Smooth muscle cell (in vitro differentiated cells): Measurements from ENCODE around the gene ITCH. TPM values are rescaled to one million over a fixed set of nuclear protein-coding genes. Genes with fewer than 3 reads are reported as not detected.
"Not testable (repeated sequence)": the region's sequence is repeated elsewhere in the genome, so short reads cannot be mapped to it uniquely, and the experiment has no call there.

Experiments
- DNase-seq: peaks from one replicate; lab custom pipeline; 2025; ENCODE audit not compliant: unreplicated experiment; lab: John Stamatoyannopoulos, UW
- H2AFZ ChIP-seq: fragments of 200-600 bp; sonication (generic); 2 replicates; pipeline ENCODE4 v1.6.0; 2016; ENCODE audit warnings: antibody characterized with exemption, low read depth, mild to moderate bottlenecking
- H3F3A ChIP-seq: fragments of 200-600 bp; sonication (generic); 2 replicates; pipeline ENCODE4 v1.6.0; 2017; ENCODE audit warnings: antibody characterized with exemption, low read depth
- H3K27ac ChIP-seq: fragments of 200-600 bp; sonication (generic); 2 replicates; pipeline ENCODE4 v1.5.1; 2016; ENCODE audit warnings: low read depth, mild to moderate bottlenecking
- H3K27me3 ChIP-seq: fragments of 200-600 bp; sonication (generic); 2 replicates; pipeline ENCODE4 v1.6.1; 2016; ENCODE audit warnings: low read depth, mild to moderate bottlenecking
- H3K36me3 ChIP-seq: fragments of 200-600 bp; sonication (generic); 2 replicates; pipeline ENCODE4 v1.5.1; 2016; ENCODE audit warnings: low read depth
- H3K4me1 ChIP-seq: fragments of 200-600 bp; sonication (generic); 2 replicates; pipeline ENCODE4 v1.5.1; 2016; ENCODE audit warnings: low read depth
- H3K4me2 ChIP-seq: fragments of 200-600 bp; sonication (generic); 2 replicates; pipeline ENCODE4 v1.6.0; 2016; ENCODE audit warnings: mild to moderate bottlenecking
- H3K4me3 ChIP-seq: fragments of 200-600 bp; sonication (generic); 2 replicates; pipeline ENCODE4 v1.5.1; 2016; ENCODE audit warnings: mild to moderate bottlenecking
- H3K79me2 ChIP-seq: fragments of 200-600 bp; sonication (generic); 2 replicates; pipeline ENCODE4 v1.6.0; 2016; ENCODE audit warnings: low read depth, mild to moderate bottlenecking
- H3K9ac ChIP-seq: fragments of 200-600 bp; sonication (generic); 2 replicates; pipeline ENCODE4 v1.6.0; 2016; ENCODE audit warnings: low read depth
- H3K9me3 ChIP-seq: fragments of 200-600 bp; sonication (generic); replicated peaks from 2 replicates; pipeline ENCODE4 v1.5.1; 2016; ENCODE audit warnings: low read depth
- H4K20me1 ChIP-seq: fragments of 200-600 bp; sonication (generic); 2 replicates; pipeline ENCODE4 v1.6.0; 2016; ENCODE audit warnings: low read depth
- WGBS: methylation state at CpG from one replicate; pipeline ENCODE4 v1.1.7; 2016; ENCODE audit warnings: low lambda C conversion rate; 5-methylcytosine and 5-hydroxymethylcytosine counted together
- polyA plus RNA-seq: library from polyadenylated mRNA; unstranded; fragments of >200 nt; fragmentation: Nextera tagmentation; extraction: Ambion mirVana; gene quantifications from 2 replicates; pipeline ENCODE4 v1.2.1, GENCODE V29; 2016
- total RNA-seq: library from RNA; depleted of rRNA; stranded (reverse); fragments of >200 nt; gene quantifications from 2 replicates; pipeline ENCODE4 v1.2.3, GENCODE V29; 2014
- TF ChIP-seq, protein P1 (sequence below): fragments of 200-600 bp; sonication (generic); IDR thresholded peaks from 2 replicates; pipeline ENCODE4 v1.5.1; 2017; ENCODE audit warnings: borderline replicate concordance, mild to moderate bottlenecking, antibody characterized with exemption; ENCODE audit not compliant: insufficient read depth, poor library complexity, severe bottlenecking

The ITCH gene
- total and polyA plus RNA-seq, 2 experiments from 2014 or later, result 21.9 to 96.7 TPM

DNA sequence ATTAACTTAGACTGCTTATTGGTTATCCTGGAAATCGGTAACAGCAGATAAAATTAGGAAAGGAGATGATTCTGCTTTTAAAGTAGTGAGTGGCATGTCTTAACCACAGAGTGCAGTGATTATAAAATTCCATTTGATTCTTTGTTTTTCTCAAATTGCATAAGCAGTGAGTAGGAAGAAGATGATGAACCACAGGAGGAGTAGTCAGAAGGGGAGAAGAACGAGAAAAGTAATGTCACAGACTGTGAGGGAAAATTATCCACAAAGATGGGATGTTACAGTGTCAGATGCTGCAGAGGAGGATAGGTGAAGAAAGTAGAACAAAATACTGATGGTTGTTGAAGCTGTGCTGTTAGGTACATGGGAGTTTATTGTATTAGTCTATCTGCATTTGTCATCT is 63.0 kb downstream of the ITCH start:
- Histone ChIP-seq H3K27ac (no peak overlapping the region), H4K20me1 (peaks cover 94% of the 10 kb centered on the region), H2AFZ (no peak overlapping the region), H3F3A (no peaks in the 10 kb centered on the region), H3K4me1 (no peaks in the 10 kb centered on the region), H3K27me3 (no peaks in the 10 kb centered on the region), H3K36me3 (peaks cover 6% of the 10 kb centered on the region), H3K4me3 (no peak overlapping the region), H3K9ac (no peak overlapping the region), H3K4me2 (no peak overlapping the region), H3K79me2 (peaks cover 63% of the 10 kb centered on the region), H3K9me3 (no peaks in the 10 kb centered on the region)
- TF ChIP-seq, protein P1, sequence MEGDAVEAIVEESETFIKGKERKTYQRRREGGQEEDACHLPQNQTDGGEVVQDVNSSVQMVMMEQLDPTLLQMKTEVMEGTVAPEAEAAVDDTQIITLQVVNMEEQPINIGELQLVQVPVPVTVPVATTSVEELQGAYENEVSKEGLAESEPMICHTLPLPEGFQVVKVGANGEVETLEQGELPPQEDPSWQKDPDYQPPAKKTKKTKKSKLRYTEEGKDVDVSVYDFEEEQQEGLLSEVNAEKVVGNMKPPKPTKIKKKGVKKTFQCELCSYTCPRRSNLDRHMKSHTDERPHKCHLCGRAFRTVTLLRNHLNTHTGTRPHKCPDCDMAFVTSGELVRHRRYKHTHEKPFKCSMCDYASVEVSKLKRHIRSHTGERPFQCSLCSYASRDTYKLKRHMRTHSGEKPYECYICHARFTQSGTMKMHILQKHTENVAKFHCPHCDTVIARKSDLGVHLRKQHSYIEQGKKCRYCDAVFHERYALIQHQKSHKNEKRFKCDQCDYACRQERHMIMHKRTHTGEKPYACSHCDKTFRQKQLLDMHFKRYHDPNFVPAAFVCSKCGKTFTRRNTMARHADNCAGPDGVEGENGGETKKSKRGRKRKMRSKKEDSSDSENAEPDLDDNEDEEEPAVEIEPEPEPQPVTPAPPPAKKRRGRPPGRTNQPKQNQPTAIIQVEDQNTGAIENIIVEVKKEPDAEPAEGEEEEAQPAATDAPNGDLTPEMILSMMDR, result no peak
- whole genome bisulfite sequencing, result 85% methylated on average over 2 of the region's 2 CpGs
- no peak for DNase-seq

DNA sequence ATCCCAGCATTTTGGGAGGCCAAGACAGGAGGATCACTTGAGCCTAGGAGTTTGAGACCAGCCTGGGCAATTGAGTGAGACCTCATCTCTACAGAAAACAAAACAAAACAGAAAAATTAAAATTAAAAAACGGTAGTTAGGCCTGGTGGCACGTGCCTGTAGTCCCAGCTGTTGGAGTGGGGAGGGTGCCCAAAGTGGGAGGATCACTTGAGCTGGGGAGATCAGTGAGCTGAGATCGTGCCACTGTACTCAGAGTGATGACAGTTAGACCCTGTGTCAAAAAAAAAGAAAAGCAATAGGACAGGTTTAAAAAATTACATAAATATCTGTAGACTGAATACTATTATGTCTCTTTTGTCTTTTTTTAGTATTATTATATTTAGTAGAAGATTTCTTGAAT is 64.3 kb downstream of the ITCH start:
- H3K36me3 ChIP-seq, result peaks cover 5% of the 10 kb centered on the region

DNA sequence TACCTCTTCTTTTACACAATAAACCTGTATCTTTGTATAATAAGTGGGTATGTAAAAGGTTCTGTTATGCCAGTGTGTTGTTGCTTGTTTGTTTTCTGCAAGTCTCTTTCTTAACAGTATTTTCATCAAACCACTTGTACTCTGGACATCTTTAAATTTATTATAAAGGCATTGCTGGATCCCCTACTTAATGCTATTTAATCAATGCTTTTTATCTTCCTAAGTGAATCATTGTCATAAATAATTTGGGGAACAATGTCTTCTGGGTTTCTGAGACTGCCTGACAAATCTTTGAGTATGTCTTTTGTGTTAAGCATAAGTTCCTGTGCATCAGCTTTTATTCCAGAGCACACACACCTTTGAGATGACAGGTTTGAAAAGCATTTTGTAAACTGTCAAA is 64.7 kb downstream of the ITCH start:
- Histone ChIP-seq H3K9ac (no peak overlapping the region), H3K36me3 (peaks cover under 1% of the 10 kb centered on the region), H3K4me3 (no peak overlapping the region), H3K4me1 (no peaks in the 10 kb centered on the region), H3K9me3 (no peaks in the 10 kb centered on the region), H2AFZ (no peak overlapping the region), H3K4me2 (no peak overlapping the region), H3K27ac (no peak overlapping the region), H3F3A (no peaks in the 10 kb centered on the region), H3K79me2 (peaks cover 60% of the 10 kb centered on the region), H4K20me1 (peaks cover 92% of the 10 kb centered on the region), H3K27me3 (no peaks in the 10 kb centered on the region)
- TF ChIP-seq, protein P1, result no peak
- DNase-seq, result no peak

More for the DNA sequence above, 64.3 kb downstream of the ITCH start:
- Histone ChIP-seq H3K4me2 (no peak overlapping the region), H3F3A (no peaks in the 10 kb centered on the region), H3K4me3 (no peak overlapping the region), H3K9me3 (no peaks in the 10 kb centered on the region), H2AFZ (no peak overlapping the region), H3K79me2 (peaks cover 60% of the 10 kb centered on the region), H3K27me3 (no peaks in the 10 kb centered on the region), H3K27ac (no peak overlapping the region), H3K9ac (no peak overlapping the region), H4K20me1 (peaks cover 92% of the 10 kb centered on the region), H3K4me1 (no peaks in the 10 kb centered on the region)
- TF ChIP-seq, protein P1, result no peak
- 95% methylated on average over 3 of the region's 3 CpGs for WGBS
- DNase-seq, result no peak

DNA sequence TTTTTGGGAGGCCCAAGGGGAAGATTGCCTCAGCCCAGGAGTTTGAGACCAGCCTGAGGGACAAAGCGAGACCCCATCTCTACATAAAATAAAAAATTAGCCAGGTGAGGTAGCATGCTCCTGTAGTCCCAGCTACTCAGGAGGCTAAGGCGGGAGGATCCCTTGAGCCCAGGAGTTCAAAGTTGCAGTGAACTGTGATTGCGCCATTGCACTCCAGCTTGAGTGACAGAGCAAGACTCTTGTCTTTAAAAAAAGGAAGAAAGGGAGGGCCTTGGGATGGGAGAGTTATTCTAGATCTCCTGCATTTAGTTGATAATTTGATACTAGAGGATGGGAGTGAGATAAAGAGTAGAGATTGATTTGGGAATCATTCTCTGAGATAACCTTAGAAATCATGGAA is 68.1 kb downstream of the ITCH start:
- Histone ChIP-seq H3K4me3 (no peak overlapping the region), H4K20me1 (peaks cover 94% of the 10 kb centered on the region), H3K9ac (no peak overlapping the region), H3K27me3 (no peaks in the 10 kb centered on the region), H3K27ac (no peak overlapping the region), H3K79me2 (peaks cover 68% of the 10 kb centered on the region), H3F3A (peaks cover under 1% of the 10 kb centered on the region), H3K9me3 (no peaks in the 10 kb centered on the region), H2AFZ (no peak overlapping the region), H3K4me2 (no peak overlapping the region), H3K4me1 (no peaks in the 10 kb centered on the region), H3K36me3 (no peaks in the 10 kb centered on the region)
- DNase-seq, result no peak
- WGBS, result 99% methylated on average over 3 of the region's 3 CpGs
- TF ChIP-seq, protein P1, result no peak

DNA sequence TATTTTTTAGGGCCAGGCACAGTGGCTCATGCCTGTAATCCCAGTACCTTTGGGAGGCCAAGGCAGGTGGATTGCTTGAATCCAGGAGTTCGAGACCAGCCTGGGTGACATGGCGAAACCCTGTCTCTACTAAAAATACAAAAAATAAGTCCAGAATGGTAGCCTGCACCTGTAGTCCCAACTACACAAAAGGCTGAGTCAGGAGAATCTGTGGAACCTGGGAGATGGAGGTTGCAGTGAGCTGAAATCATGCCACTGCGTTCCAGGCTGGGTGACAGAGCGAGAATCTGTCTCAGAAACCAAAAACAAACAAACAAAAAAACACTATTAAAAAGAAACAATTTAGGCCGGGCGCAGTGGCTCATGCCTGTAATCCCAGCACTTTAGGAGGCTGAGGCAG is 69.6 kb downstream of the ITCH start:
- not testable (repeated sequence) for H3K4me1 ChIP-seq, H3K27ac ChIP-seq, H3K27me3 ChIP-seq, H2AFZ ChIP-seq, H3K36me3 ChIP-seq, H3K4me2 ChIP-seq, DNase-seq, H3K9ac ChIP-seq, H3K4me3 ChIP-seq, H3F3A ChIP-seq, H3K9me3 ChIP-seq
- H3K79me2 ChIP-seq, result peaks cover 71% of the 10 kb centered on the region
- H4K20me1 ChIP-seq, result peaks cover 97% of the 10 kb centered on the region
- 99% methylated on average over 6 of the region's 6 CpGs for WGBS
